A673 (cell line): ENCODE data around the gene TLNRD1. TPM values are rescaled to one million over a fixed set of nuclear protein-coding genes. Genes with fewer than 3 reads are reported as not detected.

Source experiments
- BruUV-seq: library from RNA; stranded (reverse); fragments of 400-500 nt; replicated peaks from 2 replicates; lab custom pipeline; 2021; lab: Mats Ljungman, UMichigan
- CTCF ChIA-PET: fragments of 300-600 bp; sonication (Branson Sonifier 250); formaldehyde crosslinking; loops from one replicate; lab custom pipeline; 2022; ENCODE audit warnings: antibody characterized with exemption; lab: Charles Lee
- POLR2A ChIA-PET: fragments of 300-600 bp; sonication (Branson Sonifier 250); formaldehyde crosslinking; loops from one replicate; lab custom pipeline; 2022; ENCODE audit warnings: antibody characterized with exemption; ENCODE audit not compliant: low non-redundant PET; lab: Charles Lee
- DNase-seq: peaks from one replicate; pipeline ENCODE4 v3.0.0-alpha.2; 2015; ENCODE audit warnings: low spot score
- H3K27ac ChIP-seq: fragments of 200-600 bp; sonication (generic); 2 replicates; pipeline ENCODE4 v1.5.1; 2016; ENCODE audit warnings: mixed run types, low read depth, mild to moderate bottlenecking, mixed read lengths, antibody characterized with exemption, low read length; ENCODE audit not compliant: poor library complexity, severe bottlenecking
- H3K27me3 ChIP-seq: fragments of 200-600 bp; sonication (generic); replicated peaks from 2 replicates; pipeline ENCODE4 v1.6.1; 2017; ENCODE audit warnings: mixed run types, low read depth, mild to moderate bottlenecking, mixed read lengths, antibody characterized with exemption, low read length; ENCODE audit not compliant: insufficient read depth, poor library complexity
- H3K36me3 ChIP-seq: fragments of 200-600 bp; sonication (generic); 2 replicates; pipeline ENCODE4 v1.6.1; 2016; ENCODE audit warnings: mixed run types, mild to moderate bottlenecking, mixed read lengths, antibody characterized with exemption, low read length; ENCODE audit not compliant: insufficient read depth, poor library complexity, severe bottlenecking
- H3K4me1 ChIP-seq: fragments of 200-600 bp; sonication (generic); 2 replicates; pipeline ENCODE4 v1.6.1; 2017; ENCODE audit warnings: mixed run types, mild to moderate bottlenecking, mixed read lengths, antibody characterized with exemption, low read length; ENCODE audit not compliant: insufficient read depth, poor library complexity, severe bottlenecking
- H3K4me3 ChIP-seq: fragments of 200-600 bp; sonication (generic); 2 replicates; pipeline ENCODE4 v1.5.1; 2016; ENCODE audit warnings: low read depth, mixed run types, mild to moderate bottlenecking, mixed read lengths, low read length; ENCODE audit not compliant: poor library complexity, severe bottlenecking
- H3K9me3 ChIP-seq: fragments of 200-600 bp; sonication (generic); 2 replicates; pipeline ENCODE4 v1.6.1; 2016; ENCODE audit warnings: mixed run types, low read depth, mild to moderate bottlenecking, mixed read lengths, antibody characterized with exemption, low read length; ENCODE audit not compliant: poor library complexity, severe bottlenecking
- EZH2 ChIP-seq: fragments of 200-600 bp; sonication (generic); IDR thresholded peaks from 2 replicates; pipeline ENCODE4 v1.6.1; 2017; ENCODE audit warnings: borderline replicate concordance, low read depth, mild to moderate bottlenecking, mixed read lengths, antibody characterized with exemption, low read length; ENCODE audit not compliant: poor library complexity, severe bottlenecking
- intact Hi-C: fragments of 100-400 bp; cut with micrococcal nuclease; formaldehyde crosslinking; loops from one replicate; pipeline ENCODE4 v1.10.0; 2022; ENCODE audit not compliant: unreplicated experiment
- total RNA-seq: library from RNA; stranded (reverse); gene quantifications from 2 replicates; pipeline ENCODE4 v1.2.3, GENCODE V29; 2021
- TF ChIP-seq, protein P1 (sequence below): fragments of 300-800, 200-600 bp; sonication (generic); conservative IDR thresholded peaks from 2 replicates; pipeline ENCODE4 v1.5.1; 2017; ENCODE audit warnings: low read depth, mild to moderate bottlenecking, antibody characterized with exemption, low read length, moderate library complexity, mixed read lengths

TLNRD1 gene
- total RNA-seq, 1 experiment from 2014 or later = 21.8 TPM

DNA sequence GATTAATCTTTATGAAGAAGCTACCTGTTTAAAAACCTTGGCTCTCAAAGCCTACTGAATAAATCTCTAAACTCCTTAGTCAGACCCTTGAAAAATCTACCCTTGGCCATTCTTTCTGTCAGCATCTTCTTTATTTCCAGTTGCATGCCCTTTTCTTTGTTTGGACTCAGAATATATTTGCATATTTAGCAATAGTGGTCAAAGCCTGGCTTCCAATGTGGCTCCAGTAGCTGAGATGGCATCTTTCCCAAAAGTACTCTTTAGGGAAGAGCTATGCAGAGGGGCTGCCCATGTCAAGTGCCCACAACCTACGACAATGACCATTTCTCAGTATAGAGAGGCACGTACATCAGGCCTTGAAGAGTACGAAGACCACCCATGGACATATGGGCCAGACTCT, 47.2 kb downstream of the TLNRD1 start:
- CTCF ChIA-PET = no interaction called here
- H3K4me1 ChIP-seq = no peaks in the 10 kb centered on the region

GRCh38 chr15:81049835-81050234, 49.1 kb downstream of the TLNRD1 start:
- BruUV-seq = no TSS peak
- ChIA-PET POLR2A (no interaction called here), CTCF (no interaction called here)
- DNase-seq = no peak
- Histone ChIP-seq H3K36me3 (no peaks in the 10 kb centered on the region), H3K27ac (no peak overlapping the region), H3K9me3 (no peaks in the 10 kb centered on the region), H3K4me3 (no peak overlapping the region), H3K27me3 (no peaks in the 10 kb centered on the region), H3K4me1 (no peaks in the 10 kb centered on the region)
- no peak for TF ChIP-seq EZH2
- TF ChIP-seq, protein P1, sequence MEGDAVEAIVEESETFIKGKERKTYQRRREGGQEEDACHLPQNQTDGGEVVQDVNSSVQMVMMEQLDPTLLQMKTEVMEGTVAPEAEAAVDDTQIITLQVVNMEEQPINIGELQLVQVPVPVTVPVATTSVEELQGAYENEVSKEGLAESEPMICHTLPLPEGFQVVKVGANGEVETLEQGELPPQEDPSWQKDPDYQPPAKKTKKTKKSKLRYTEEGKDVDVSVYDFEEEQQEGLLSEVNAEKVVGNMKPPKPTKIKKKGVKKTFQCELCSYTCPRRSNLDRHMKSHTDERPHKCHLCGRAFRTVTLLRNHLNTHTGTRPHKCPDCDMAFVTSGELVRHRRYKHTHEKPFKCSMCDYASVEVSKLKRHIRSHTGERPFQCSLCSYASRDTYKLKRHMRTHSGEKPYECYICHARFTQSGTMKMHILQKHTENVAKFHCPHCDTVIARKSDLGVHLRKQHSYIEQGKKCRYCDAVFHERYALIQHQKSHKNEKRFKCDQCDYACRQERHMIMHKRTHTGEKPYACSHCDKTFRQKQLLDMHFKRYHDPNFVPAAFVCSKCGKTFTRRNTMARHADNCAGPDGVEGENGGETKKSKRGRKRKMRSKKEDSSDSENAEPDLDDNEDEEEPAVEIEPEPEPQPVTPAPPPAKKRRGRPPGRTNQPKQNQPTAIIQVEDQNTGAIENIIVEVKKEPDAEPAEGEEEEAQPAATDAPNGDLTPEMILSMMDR = no peak
- intact Hi-C loops = no loop called here

More for the DNA sequence above, 47.2 kb downstream of the TLNRD1 start:
- no peaks in the 10 kb centered on the region for H3K36me3 ChIP-seq
- no peak for DNase-seq
- intact Hi-C loops = no loop called here
- no peaks in the 10 kb centered on the region for H3K27me3 ChIP-seq
- BruUV-seq = no TSS peak
- H3K9me3 ChIP-seq = no peaks in the 10 kb centered on the region
- TF ChIP-seq, protein P1 = no peak
- no peak for TF ChIP-seq EZH2
- POLR2A ChIA-PET = no interaction called here
- no peak overlapping the region for H3K27ac ChIP-seq
- no peak overlapping the region for H3K4me3 ChIP-seq

- POLR2A ChIA-PET = no interaction called here
- no peak for DNase-seq
- Histone ChIP-seq H3K4me3 (no peak overlapping the region), H3K4me1 (no peaks in the 10 kb centered on the region), H3K9me3 (no peaks in the 10 kb centered on the region), H3K27me3 (no peaks in the 10 kb centered on the region), H3K27ac (no peak overlapping the region), H3K36me3 (no peaks in the 10 kb centered on the region)
- intact Hi-C loops = no loop called here
- no TSS peak for BruUV-seq
- CTCF ChIA-PET = no interaction called here
- TF ChIP-seq, protein P1 = no peak
- no peak for TF ChIP-seq EZH2
These were observed 49.5 kb downstream of the TLNRD1 start for GRCh38 chr15:81050259-81050658.
